ENCODE data around the gene WWOX.
"Not testable (repeated sequence)": the region's sequence is repeated elsewhere in the genome, so short reads cannot be mapped to it uniquely, and the experiment has no call there.

WWOX gene

DNA sequence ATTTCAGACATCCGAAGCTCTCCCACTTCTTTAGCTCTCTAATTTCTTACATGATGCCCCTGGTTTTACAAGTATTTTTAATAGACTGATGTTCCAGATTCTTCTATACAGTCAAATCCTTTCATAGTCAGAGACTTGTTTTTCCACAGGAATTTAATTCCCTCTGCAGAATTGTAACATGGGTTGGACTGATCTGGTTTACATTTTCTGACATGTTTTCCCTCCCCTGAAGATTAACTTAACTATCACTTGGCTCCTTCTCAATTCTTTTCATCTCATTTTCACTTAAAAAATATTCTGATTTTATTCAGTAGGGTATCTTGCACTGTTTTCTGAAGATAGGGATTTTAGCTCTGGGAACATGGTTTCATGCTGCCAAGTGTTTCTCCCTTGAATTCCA is 1148.9 kb downstream of the WWOX start:
- Histone ChIP-seq H3K9ac (ENCODE audit: low read depth, low read length) (no peak overlapping the region), H3K36me3 (ENCODE audit: control insufficient read depth, insufficient read depth, low read length) (no peaks in the 10 kb centered on the region), H3K27me3 (ENCODE audit: control insufficient read depth, insufficient read depth, low read length) (no peaks in the 10 kb centered on the region), H3K4me3 (ENCODE audit: low read depth, low read length) (no peak overlapping the region), H3K9me3 (ENCODE audit: control insufficient read depth, insufficient read depth, low read length) (no peaks in the 10 kb centered on the region), H3K4me1 (ENCODE audit: control insufficient read depth, insufficient read depth, low read length) (peaks cover 5% of the 10 kb centered on the region)

DNA sequence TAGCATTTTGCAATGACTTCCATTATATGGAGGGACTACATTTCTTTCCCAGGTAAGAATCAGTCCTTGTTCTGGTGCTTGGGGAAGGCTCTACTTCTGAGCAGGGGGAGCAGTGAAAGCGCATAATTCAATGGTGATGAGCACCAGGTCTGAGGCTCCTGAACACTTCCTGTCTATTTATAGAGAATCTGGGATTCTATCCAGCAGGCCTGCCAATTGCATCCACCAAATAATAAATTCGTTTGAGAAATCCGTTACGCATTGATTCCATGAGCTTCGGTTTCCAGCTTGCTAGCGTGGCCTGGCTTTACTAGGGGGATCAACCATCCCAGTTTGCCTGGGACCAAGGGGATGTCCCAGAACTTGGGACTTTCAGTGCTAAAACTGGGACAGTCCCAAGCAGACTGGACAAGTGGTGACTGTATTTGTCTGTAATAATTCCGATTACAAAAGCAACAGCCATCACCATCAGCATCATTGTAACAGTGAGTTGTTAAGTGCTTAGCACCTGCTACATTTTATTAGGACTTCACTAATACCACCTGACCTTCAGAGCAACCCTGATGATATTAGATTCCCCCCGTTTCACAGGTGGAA is 1151.1 kb downstream of the WWOX start:
- Histone ChIP-seq H3K9me3 (ENCODE audit: control insufficient read depth, insufficient read depth, low read length) (no peaks in the 10 kb centered on the region), H3K27me3 (ENCODE audit: control insufficient read depth, insufficient read depth, low read length) (no peaks in the 10 kb centered on the region), H3K36me3 (ENCODE audit: control insufficient read depth, insufficient read depth, low read length) (no peaks in the 10 kb centered on the region), H3K4me1 (ENCODE audit: control insufficient read depth, insufficient read depth, low read length) (peaks cover 5% of the 10 kb centered on the region), H3K4me3 (ENCODE audit: low read depth, low read length) (no peak overlapping the region), H3K9ac (ENCODE audit: low read depth, low read length) (no peak overlapping the region)

DNA sequence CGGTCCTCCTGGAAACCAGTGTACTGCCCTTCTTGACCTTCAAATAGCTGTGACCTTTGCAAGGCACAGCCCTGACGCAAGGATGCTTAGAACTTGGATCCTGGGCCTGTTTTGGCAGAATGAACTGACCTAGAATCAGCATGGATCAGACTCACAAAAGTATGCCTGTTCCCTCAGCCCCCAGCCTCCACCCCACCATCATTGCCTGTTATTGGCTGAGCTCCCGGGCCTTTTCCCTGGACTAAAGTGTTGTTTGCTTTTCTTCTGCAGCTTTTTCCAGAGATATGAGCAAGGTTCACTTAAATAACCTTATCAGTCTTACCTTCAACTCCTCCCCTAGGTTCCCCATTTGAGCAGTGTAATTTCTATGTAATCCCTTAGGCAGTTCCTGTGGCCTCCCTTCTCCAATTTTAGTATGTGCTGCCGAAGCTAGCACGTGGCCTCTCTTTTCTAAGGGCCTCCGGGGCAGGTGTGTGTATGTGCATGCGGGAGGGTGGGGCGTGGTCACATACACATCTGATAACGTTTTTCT is 1153.7 kb downstream of the WWOX start:
- no peaks in the 10 kb centered on the region for H3K9me3 ChIP-seq (ENCODE audit: control insufficient read depth, insufficient read depth, low read length)

DNA sequence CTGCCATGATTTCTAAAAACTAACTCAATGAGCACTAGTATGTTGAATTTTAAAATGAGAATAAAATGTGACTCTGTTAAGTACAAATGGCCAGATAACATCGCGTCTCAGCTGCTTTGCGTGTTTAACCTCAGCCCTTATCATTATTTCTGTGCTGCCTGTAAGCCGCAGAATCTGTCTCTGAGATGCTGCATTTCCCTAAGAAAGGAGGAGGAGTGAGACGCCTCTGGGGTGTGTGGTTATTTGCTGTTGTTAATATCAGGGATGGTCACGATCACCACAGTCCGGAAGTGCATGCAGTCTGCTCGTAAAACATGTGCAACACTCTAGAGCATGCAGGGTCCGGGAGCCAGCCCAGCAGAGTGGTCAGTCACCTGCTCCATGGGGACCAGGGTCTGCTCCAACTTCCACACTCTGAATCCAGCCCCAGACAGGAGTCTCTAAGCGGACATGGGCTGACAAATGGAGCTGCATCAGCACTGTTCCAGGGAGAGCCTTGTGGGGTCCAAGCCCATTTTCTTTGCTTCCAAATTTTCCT is 1158.6 kb downstream of the WWOX start:
- no peak overlapping the region for H3K9ac ChIP-seq (ENCODE audit: low read depth, low read length)
- no peak overlapping the region for H3K4me3 ChIP-seq (ENCODE audit: low read depth, low read length)
- no peaks in the 10 kb centered on the region for H3K27me3 ChIP-seq (ENCODE audit: control insufficient read depth, insufficient read depth, low read length)

More for the DNA sequence above, 1153.7 kb downstream of the WWOX start:
- no peaks in the 10 kb centered on the region for H3K36me3 ChIP-seq (ENCODE audit: control insufficient read depth, insufficient read depth, low read length)
- no peaks in the 10 kb centered on the region for H3K4me1 ChIP-seq (ENCODE audit: control insufficient read depth, insufficient read depth, low read length)
- no peak overlapping the region for H3K9ac ChIP-seq (ENCODE audit: low read depth, low read length)
- no peak overlapping the region for H3K4me3 ChIP-seq (ENCODE audit: low read depth, low read length)
- no peaks in the 10 kb centered on the region for H3K27me3 ChIP-seq (ENCODE audit: control insufficient read depth, insufficient read depth, low read length)

DNA sequence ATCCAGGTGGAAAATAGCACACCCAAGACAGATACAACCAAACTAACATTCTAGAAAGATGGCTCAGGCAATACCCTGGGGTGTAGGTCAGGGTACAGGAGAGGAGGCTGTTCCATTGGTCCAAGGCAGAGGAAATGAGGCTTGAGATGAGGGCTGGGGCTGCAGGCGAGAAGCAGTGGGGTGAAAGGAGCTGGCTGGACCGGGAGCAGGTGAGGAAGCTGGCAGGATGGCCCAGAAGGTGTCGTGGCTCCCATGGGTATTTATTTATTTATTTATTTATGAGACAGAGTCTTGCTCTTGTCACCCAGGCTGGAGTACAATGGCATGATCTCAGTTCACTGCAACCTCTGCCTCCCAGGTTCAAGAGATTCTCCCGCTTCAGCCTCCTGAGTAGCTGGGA is 1161.4 kb downstream of the WWOX start:
- not testable (repeated sequence) for H3K9ac ChIP-seq (ENCODE audit: low read depth, low read length); H3K27me3 ChIP-seq (ENCODE audit: control insufficient read depth, insufficient read depth, low read length); H3K36me3 ChIP-seq (ENCODE audit: control insufficient read depth, insufficient read depth, low read length); H3K4me3 ChIP-seq (ENCODE audit: low read depth, low read length); H3K4me1 ChIP-seq (ENCODE audit: control insufficient read depth, insufficient read depth, low read length); H3K9me3 ChIP-seq (ENCODE audit: control insufficient read depth, insufficient read depth, low read length)

More for the DNA sequence above, 1158.6 kb downstream of the WWOX start:
- no peaks in the 10 kb centered on the region for H3K36me3 ChIP-seq (ENCODE audit: control insufficient read depth, insufficient read depth, low read length)
- no peaks in the 10 kb centered on the region for H3K9me3 ChIP-seq (ENCODE audit: control insufficient read depth, insufficient read depth, low read length)
- H3K4me1 ChIP-seq (ENCODE audit: control insufficient read depth, insufficient read depth, low read length), result no peaks in the 10 kb centered on the region

DNA sequence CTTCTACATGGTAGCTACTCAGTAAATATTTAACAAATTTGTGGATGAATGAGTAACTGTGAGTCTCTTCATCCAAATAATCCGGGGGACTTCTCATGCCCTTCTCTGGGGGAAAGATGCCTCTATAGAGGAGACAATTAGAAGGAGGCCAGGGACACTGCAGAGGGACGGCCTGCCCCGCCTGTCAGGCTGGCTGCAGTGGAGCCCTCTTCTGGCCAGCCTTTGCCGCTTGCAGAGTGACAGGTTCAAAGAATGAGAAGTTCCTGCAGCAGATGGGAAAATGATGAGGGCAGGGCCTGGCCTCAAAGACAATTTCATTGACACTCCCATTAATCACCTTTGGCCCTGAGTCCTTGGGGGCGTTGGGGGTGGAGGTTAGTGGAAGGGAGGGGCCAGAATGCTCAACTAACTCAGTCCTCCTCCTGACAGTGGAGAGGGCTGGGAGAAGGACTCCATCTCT is 1162.1 kb downstream of the WWOX start:
- Histone ChIP-seq H3K9me3 (ENCODE audit: control insufficient read depth, insufficient read depth, low read length) (no peaks in the 10 kb centered on the region), H3K4me1 (ENCODE audit: control insufficient read depth, insufficient read depth, low read length) (no peaks in the 10 kb centered on the region), H3K9ac (ENCODE audit: low read depth, low read length) (no peak overlapping the region), H3K4me3 (ENCODE audit: low read depth, low read length) (no peak overlapping the region), H3K27me3 (ENCODE audit: control insufficient read depth, insufficient read depth, low read length) (no peaks in the 10 kb centered on the region), H3K36me3 (ENCODE audit: control insufficient read depth, insufficient read depth, low read length) (no peaks in the 10 kb centered on the region)

DNA sequence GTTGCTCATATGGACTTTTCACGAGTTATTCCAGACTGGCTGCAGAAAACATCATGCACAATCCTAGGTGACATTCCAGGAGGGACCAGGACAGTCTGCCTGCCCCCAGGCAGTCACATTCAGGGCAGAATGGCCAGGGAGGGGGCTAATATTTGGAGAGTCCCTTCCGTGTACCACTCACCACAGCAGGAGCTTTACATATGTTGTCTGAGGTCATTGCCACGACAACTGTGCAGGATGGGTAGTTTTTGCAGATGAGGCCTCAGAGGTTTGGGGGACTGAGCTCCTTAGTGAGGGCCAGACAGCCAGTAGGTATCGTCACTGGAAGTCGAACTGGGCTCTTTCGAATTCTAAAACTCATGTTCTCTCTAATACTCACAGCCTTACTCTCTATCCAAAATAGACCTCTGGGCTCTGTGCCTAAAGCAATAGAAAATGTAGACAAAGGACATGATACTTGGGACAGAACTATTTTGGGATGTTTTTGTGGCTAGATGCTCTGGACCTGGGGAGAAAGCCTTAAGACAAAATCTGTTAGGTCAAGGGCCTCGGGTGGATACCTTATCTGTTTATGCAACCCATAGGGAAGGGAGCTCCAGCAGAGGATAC is 1162.6 kb downstream of the WWOX start:
- Histone ChIP-seq H3K9me3 (ENCODE audit: control insufficient read depth, insufficient read depth, low read length) (no peaks in the 10 kb centered on the region), H3K9ac (ENCODE audit: low read depth, low read length) (no peak overlapping the region), H3K36me3 (ENCODE audit: control insufficient read depth, insufficient read depth, low read length) (no peaks in the 10 kb centered on the region), H3K27me3 (ENCODE audit: control insufficient read depth, insufficient read depth, low read length) (no peaks in the 10 kb centered on the region), H3K4me3 (ENCODE audit: low read depth, low read length) (no peak overlapping the region), H3K4me1 (ENCODE audit: control insufficient read depth, insufficient read depth, low read length) (no peaks in the 10 kb centered on the region)
